ENCODE results near the gene PPL. TPM values are rescaled to one million over a fixed set of nuclear protein-coding genes. Genes with fewer than 3 reads are reported as not detected.

PPL gene
- total RNA-seq, 1 experiment from 2014 or later = 0.22 TPM

DNA sequence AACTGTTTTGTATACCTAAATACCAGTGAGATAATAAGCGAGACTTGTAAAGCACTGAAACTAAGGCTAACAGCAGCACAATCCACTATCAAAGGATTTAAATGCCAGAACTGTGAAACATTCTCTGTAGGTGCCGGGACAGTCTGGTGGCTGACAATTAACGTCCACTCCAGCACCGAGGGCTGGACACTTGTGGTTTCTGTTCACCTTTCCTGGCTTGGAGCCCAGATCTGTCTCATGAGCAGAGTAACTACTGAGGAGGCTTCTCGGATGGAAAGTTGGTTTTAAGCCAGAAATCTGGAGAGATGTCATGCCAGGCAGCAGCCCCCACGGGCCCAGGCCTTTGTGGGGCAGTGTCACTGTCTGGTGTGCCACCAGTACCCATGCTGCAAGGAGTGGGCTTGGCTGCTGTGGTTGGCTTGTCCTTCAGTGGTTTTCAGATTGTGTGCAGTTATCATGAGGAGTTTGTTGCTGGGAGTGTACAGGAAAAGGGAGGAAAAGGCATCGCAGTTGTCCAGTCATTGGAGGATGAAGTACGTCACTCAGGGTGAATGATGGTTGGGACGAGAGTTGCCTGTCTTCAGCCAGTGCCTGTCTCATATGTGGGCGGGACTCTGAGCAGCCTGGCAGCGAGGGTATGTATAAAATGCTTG lies 54.2 kb downstream of the PPL start:
- Histone ChIP-seq H3K27me3 (no peaks in the 10 kb centered on the region), H3K4me3 (no peak overlapping the region), H3K4me1 (peaks cover 4% of the 10 kb centered on the region; the same call in 1 of the 2 replicates), H3K9me3 (replicated peaks) (no peaks in the 10 kb centered on the region), H3K36me3 (peaks cover 41% of the 10 kb centered on the region), H3K27ac (no peak overlapping the region)
- no peak for DNase-seq

DNA sequence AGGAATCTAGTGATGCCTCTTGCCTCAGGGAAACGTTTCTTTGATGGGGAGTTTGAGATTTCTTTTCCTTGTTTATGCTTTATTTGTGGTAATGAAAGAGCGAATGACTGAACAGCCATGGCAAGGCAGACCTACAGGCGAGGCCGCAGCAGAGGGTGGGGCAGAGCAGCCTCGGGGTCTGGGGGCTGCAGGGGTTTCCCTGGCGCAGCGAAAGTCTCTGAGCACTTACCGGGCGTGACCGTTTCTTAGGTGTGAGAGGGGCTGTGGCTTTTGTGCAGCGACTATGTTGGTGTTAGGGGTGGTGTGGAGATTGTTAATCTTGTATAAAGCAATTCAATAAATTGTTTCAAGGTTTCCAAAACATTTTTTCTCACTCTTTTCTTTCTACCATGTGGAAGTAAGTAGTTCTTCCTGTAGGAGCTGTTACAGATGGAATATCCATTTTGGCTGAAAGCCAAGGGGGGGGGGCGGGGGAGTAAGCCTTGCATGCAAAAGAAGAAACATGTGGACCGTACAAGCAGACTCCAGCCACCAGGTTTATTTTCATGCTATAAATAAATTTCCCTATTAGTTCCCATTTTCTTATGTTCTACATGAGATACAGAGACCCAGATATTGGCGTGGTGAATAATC lies 54.8 kb downstream of the PPL start:
- Histone ChIP-seq H3K36me3 (peaks cover 42% of the 10 kb centered on the region), H3K4me3 (no peak overlapping the region), H3K27me3 (no peaks in the 10 kb centered on the region), H3K4me1 (peaks cover 4% of the 10 kb centered on the region; the same call in 1 of the 2 replicates), H3K9me3 (replicated peaks) (no peaks in the 10 kb centered on the region), H3K27ac (no peak overlapping the region)
- peak in 1 of 2 experiments; percentile 17 for DNase-seq

- Histone ChIP-seq H3K9me3 (replicated peaks) (no peaks in the 10 kb centered on the region), H3K36me3 (peaks cover 49% of the 10 kb centered on the region), H3K27ac (no peak overlapping the region)
These were observed 56.9 kb downstream of the PPL start for GRCh38 chr16:4880006-4880580.

DNA sequence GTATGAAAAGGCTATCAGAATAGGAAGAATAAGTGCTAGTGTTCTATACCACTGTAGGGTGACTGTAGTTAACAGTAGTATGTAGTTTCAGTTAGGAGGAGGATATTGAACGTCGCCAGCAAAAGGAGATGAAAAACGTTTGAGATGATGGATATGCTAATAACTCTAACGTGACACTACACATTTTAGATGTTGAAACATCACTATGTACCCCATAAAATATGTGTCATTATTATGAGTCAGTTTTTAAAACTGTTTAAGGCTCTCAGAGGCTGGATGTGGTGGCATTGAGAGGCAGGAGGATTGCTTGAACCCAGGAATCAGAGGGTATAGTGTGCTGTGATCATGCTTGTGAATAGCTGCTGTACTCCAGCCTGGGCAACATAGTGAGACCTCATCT lies 57.9 kb downstream of the PPL start:
- Histone ChIP-seq H3K4me1 (peaks cover 4% of the 10 kb centered on the region; the same call in 1 of the 2 replicates), H3K27me3 (no peaks in the 10 kb centered on the region), H3K9me3 (replicated peaks) (no peaks in the 10 kb centered on the region), H3K27ac (no peak overlapping the region), H3K36me3 (peaks cover 58% of the 10 kb centered on the region), H3K4me3 (no peak overlapping the region)
- no peak for DNase-seq

More at GRCh38 chr16:4880006-4880580, 56.9 kb downstream of the PPL start:
- no peaks in the 10 kb centered on the region for H3K27me3 ChIP-seq
- H3K4me3 ChIP-seq = no peak overlapping the region
- no peak for DNase-seq
- H3K4me1 ChIP-seq = peaks cover 4% of the 10 kb centered on the region; the same call in 1 of the 2 replicates

DNA sequence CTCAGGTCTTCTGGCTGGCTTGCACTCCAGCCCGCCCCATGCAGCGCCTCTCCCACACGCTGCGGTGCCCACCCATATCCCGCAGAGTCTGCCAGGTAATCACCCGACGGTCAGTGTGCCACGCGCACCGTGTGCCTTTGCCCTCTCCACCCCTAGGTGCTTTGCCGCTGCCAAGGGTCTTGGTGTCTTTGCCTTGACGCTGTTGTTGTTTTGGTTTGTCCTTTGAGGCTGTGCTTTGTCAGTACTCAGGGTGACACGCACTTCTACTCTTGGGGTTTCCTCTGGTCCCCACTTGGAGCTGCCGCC lies 59.6 kb downstream of the PPL start:
- DNase-seq = no peak
- Histone ChIP-seq H3K9me3 (replicated peaks) (no peaks in the 10 kb centered on the region), H3K36me3 (peaks cover 64% of the 10 kb centered on the region), H3K4me3 (no peak overlapping the region), H3K27ac (no peak overlapping the region), H3K4me1 (no peaks in the 10 kb centered on the region), H3K27me3 (no peaks in the 10 kb centered on the region)

DNA sequence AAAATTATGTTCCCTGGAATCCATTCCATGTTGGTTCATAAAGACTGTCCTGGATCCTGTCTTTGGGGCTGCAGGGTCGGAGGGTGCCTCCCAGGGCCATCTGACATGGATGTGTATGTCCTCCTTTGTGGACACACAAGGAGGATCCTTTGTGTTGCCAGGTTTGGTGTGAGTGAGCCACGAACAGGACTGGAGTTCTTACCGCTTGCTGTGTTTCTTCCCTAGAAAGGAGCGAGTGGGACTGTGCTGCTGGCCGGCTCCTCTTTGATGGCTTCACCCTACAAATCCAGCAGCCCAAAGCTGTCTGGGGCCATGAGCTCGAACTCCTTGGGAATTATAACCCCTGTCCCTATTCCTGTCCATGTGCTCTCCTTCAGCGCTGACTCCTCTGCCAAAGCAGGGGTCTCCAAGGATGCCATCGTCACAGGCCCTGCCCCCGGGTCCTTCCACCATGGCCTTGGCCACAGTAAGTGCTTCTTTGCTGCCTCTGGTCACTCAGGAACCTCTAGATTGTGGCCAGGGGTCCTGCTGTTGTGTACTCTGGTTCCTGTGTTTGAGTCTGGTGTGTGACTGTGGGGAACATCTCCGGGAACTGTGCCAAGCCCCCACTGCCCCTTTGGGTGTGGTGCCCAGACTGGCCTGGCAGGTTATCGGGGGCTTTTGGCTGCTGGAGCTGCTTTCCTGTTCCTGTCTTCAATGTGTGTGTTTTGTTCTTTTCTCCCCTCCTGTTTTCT lies 60.1 kb downstream of the PPL start:
- DNase-seq = no peak
- Histone ChIP-seq H3K36me3 (peaks cover 65% of the 10 kb centered on the region), H3K4me1 (no peaks in the 10 kb centered on the region), H3K27ac (no peak overlapping the region), H3K27me3 (no peaks in the 10 kb centered on the region), H3K4me3 (no peak overlapping the region), H3K9me3 (replicated peaks) (no peaks in the 10 kb centered on the region)

GRCh38 chr16:4874666-4875065 lies 62.3 kb downstream of the PPL start:
- H3K27me3 ChIP-seq = no peaks in the 10 kb centered on the region
- no peak overlapping the region for H3K4me3 ChIP-seq

DNA sequence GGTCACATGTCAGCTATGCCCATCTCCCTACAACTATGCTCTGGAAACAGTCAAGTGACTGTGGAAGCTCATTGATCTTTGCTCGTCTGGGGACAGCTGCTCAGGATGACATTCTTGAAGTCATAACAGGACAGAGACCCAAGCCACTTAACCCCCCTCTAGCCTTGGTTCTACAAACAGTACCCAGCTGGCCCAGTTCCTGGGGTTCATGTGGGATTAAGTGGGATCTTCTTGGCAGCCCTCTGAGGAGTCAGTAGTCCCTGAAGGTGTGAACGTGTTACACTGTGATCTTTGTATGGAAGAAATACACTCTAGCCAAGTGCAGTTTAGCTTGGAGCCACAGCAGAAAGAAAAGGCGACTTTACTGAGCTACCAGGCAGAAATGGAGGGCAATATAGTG lies 63.9 kb downstream of the PPL start:
- Histone ChIP-seq H3K36me3 (peaks cover 49% of the 10 kb centered on the region), H3K27ac (no peak overlapping the region), H3K4me1 (no peaks in the 10 kb centered on the region), H3K27me3 (no peaks in the 10 kb centered on the region), H3K4me3 (no peak overlapping the region), H3K9me3 (replicated peaks) (no peaks in the 10 kb centered on the region)
- DNase-seq = no peak

More at GRCh38 chr16:4874666-4875065, 62.3 kb downstream of the PPL start:
- Histone ChIP-seq H3K4me1 (no peaks in the 10 kb centered on the region), H3K9me3 (replicated peaks) (no peaks in the 10 kb centered on the region), H3K27ac (no peak overlapping the region), H3K36me3 (peaks cover 55% of the 10 kb centered on the region)
- DNase-seq = no peak

GRCh38 chr16:4871071-4871470 lies 65.9 kb downstream of the PPL start:
- Histone ChIP-seq H3K27ac (no peak overlapping the region), H3K4me1 (no peaks in the 10 kb centered on the region), H3K36me3 (peaks cover 39% of the 10 kb centered on the region)

DNA sequence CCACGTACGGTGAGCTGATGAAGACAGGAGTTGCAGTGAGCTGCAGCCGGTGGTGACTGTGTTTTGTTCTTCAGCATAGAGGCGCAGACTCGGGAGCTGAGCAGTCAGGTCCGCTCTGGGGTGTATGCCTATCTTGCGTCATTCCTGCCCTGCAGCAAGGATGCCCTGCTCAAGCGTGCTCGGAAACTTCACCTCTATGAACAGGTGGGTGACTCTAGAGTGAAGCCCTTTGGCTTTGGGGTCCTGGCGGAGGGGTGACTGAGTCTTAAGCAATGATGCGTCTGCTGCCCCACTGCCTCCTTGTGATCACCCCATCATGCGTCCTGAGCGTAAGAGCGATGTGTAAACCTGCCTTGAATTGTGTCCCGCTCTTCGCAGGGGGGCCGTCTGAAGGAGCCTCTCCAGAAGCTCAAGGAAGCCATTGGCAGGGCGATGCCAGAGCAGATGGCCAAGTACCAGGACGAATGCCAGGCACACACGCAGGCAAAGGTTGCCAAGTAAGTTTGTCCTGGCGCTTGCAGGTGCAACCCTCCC lies 66.7 kb downstream of the PPL start:
- peaks cover 39% of the 10 kb centered on the region for H3K36me3 ChIP-seq
- no peak for DNase-seq

More at GRCh38 chr16:4871071-4871470, 65.9 kb downstream of the PPL start:
- H3K27me3 ChIP-seq = no peaks in the 10 kb centered on the region
- no peak for DNase-seq
- H3K4me3 ChIP-seq = no peak overlapping the region
- H3K9me3 ChIP-seq (replicated peaks) = no peaks in the 10 kb centered on the region

DNA sequence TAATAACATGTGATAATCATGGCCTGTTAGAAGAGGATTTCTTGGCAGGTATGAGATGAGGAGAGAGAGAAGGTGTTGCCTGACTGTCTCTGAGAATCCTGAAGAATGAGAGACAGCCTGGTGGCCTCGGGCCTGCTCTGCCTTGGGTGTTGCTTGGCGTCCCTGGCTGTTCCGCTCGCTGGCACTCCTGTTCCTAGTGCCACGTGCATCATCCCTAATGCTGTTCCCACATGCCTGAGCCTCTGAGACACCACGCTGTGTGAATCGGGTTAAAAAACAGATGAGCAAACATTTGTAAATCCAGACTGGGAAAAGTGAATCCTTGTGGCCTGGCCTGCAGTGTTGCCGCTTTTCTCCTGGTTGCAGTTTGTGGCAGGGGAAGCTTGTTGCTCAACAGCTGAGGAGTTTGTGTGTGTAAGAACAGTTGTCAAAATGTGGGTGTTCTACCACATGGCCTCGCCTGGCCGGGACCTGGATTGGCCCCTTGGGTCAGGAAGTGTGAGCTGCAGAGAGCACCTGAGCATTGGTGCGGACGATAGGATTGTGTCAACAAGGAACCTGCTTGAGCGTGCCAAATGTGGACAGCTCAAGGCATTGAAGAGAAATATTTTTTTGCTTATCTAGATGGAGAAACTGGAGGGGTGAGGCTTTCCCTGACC lies 67.7 kb downstream of the PPL start:
- Histone ChIP-seq H3K27me3 (no peaks in the 10 kb centered on the region), H3K36me3 (peaks cover 37% of the 10 kb centered on the region), H3K4me1 (no peaks in the 10 kb centered on the region), H3K4me3 (no peak overlapping the region), H3K9me3 (replicated peaks) (no peaks in the 10 kb centered on the region), H3K27ac (no peak overlapping the region)
- no peak for DNase-seq

More for the DNA sequence above, 66.7 kb downstream of the PPL start:
- H3K4me1 ChIP-seq = no peaks in the 10 kb centered on the region
- no peak overlapping the region for H3K27ac ChIP-seq
- H3K27me3 ChIP-seq = no peaks in the 10 kb centered on the region
- no peaks in the 10 kb centered on the region for H3K9me3 ChIP-seq (replicated peaks)
- H3K4me3 ChIP-seq = no peak overlapping the region

DNA sequence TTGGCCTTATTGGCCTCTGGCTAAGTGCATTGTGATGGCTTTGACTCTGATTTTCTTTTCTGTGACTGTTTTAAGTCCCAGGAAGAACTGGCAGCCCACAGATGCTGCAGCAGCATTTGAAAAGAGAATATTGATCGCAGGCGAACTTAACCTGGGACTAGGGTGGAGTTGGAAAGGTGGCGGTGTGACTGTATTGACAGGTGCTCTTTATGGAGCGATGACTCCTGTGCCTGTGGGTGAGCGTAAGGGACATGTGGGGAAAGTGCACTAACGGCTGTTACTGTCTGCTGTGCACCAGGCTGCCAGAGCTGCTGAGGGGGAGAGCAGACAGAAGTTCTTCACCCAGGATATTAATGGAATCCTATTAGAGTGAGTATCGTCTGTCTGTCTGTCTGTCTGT lies 68.4 kb downstream of the PPL start:
- Histone ChIP-seq H3K9me3 (replicated peaks) (no peaks in the 10 kb centered on the region), H3K27ac (no peak overlapping the region), H3K36me3 (peaks cover 29% of the 10 kb centered on the region), H3K27me3 (no peaks in the 10 kb centered on the region), H3K4me3 (no peak overlapping the region), H3K4me1 (no peaks in the 10 kb centered on the region)
- DNase-seq = no peak

GRCh38 chr16:4868026-4868425 lies 68.9 kb downstream of the PPL start:
- no peaks in the 10 kb centered on the region for H3K27me3 ChIP-seq
- DNase-seq = no peak
- H3K4me1 ChIP-seq = no peaks in the 10 kb centered on the region
- H3K4me3 ChIP-seq = no peak overlapping the region
- H3K9me3 ChIP-seq (replicated peaks) = no peaks in the 10 kb centered on the region
- no peak overlapping the region for H3K27ac ChIP-seq
- H3K36me3 ChIP-seq = peaks cover 24% of the 10 kb centered on the region; the same call in 1 of the 2 replicates

GRCh38 chr16:4866586-4866985 lies 70.4 kb downstream of the PPL start:
- Histone ChIP-seq H3K36me3 (peaks cover 14% of the 10 kb centered on the region), H3K27me3 (no peaks in the 10 kb centered on the region), H3K27ac (no peak overlapping the region), H3K4me3 (no peak overlapping the region), H3K9me3 (replicated peaks) (no peaks in the 10 kb centered on the region), H3K4me1 (no peaks in the 10 kb centered on the region)
- no peak for DNase-seq

All from SJCRH30 (cell line).